HepG2 (cell line): ENCODE results near the gene MAT2A. TPM values are rescaled to one million over a fixed set of nuclear protein-coding genes. Genes with fewer than 3 reads are reported as not detected.

Experiments used
- DZIP1 ChIP-seq: sonication (generic); formaldehyde crosslinking; IDR thresholded peaks from 2 replicates; pipeline ENCODE4 v1.5.0; 2020; ENCODE audit warnings: mild to moderate bottlenecking, missing genetic modification reagents
- GABPA ChIP-seq, 2 experiments: IDR thresholded peaks; 2 replicates each; pipeline ENCODE4 v1.6.1; 2011 to 2016; ENCODE audit warnings: low read depth in 2 of 2, low read length in 1 of 2, missing biosample characterization in 1 of 2, missing genetic modification characterization in 1 of 2
- KMT2A ChIP-seq: sonication (generic); formaldehyde crosslinking; IDR thresholded peaks from 2 replicates; pipeline ENCODE4 v1.4.0; 2020; ENCODE audit warnings: missing genetic modification reagents
- MXD3 ChIP-seq: IDR thresholded peaks from 2 replicates; pipeline ENCODE4 v1.6.1; 2016; ENCODE audit warnings: mild to moderate bottlenecking, missing biosample characterization, missing genetic modification reagents
- NAIF1 ChIP-seq: sonication (generic); formaldehyde crosslinking; IDR thresholded peaks from 2 replicates; pipeline ENCODE4 v1.5.0; 2020; ENCODE audit warnings: mild to moderate bottlenecking, missing genetic modification reagents, borderline replicate concordance
- NR3C1 ChIP-seq: sonication (generic); formaldehyde crosslinking; IDR thresholded peaks from 2 replicates; pipeline ENCODE4 v1.4.0; 2020; ENCODE audit warnings: missing genetic modification reagents
- PLSCR1 ChIP-seq: sonication (generic); formaldehyde crosslinking; IDR thresholded peaks from 2 replicates; pipeline ENCODE4 v1.5.0; 2020; ENCODE audit warnings: missing genetic modification reagents, mild to moderate bottlenecking, borderline replicate concordance
- PRDM15 ChIP-seq: sonication (generic); formaldehyde crosslinking; IDR thresholded peaks from 2 replicates; pipeline ENCODE4 v1.4.0; 2020; ENCODE audit warnings: missing genetic modification reagents
- SMAD9 ChIP-seq: sonication (generic); formaldehyde crosslinking; IDR thresholded peaks from 2 replicates; pipeline ENCODE4 v1.5.1; 2020; ENCODE audit warnings: mild to moderate bottlenecking, missing genetic modification reagents
- ZBTB33 ChIP-seq: sonication (generic); formaldehyde crosslinking; IDR thresholded peaks from 2 replicates; pipeline ENCODE4 v1.4.0; 2020; ENCODE audit warnings: missing genetic modification reagents
- ZNF441 ChIP-seq: sonication (generic); formaldehyde crosslinking; IDR thresholded peaks from 2 replicates; pipeline ENCODE4 v1.7.0; 2021; ENCODE audit warnings: missing genetic modification reagents, borderline replicate concordance
- ZNF589 ChIP-seq: sonication (generic); formaldehyde crosslinking; conservative IDR thresholded peaks from 2 replicates; pipeline ENCODE4 v1.8.0; 2022; ENCODE audit warnings: mild to moderate bottlenecking, moderate library complexity, missing genetic modification reagents
- ZNF710 ChIP-seq: sonication (generic); formaldehyde crosslinking; IDR thresholded peaks from 2 replicates; pipeline ENCODE4 v1.5.0; 2020; ENCODE audit warnings: mild to moderate bottlenecking, missing genetic modification reagents, borderline replicate concordance
- ZNF816 ChIP-seq: sonication (generic); formaldehyde crosslinking; IDR thresholded peaks from 2 replicates; pipeline ENCODE4 v1.8.0; 2022; ENCODE audit warnings: missing genetic modification reagents, mild to moderate bottlenecking, borderline replicate concordance
- ZNF839 ChIP-seq: sonication (generic); formaldehyde crosslinking; IDR thresholded peaks from 2 replicates; pipeline ENCODE4 v1.4.0; 2020; ENCODE audit warnings: missing genetic modification reagents, mild to moderate bottlenecking, borderline replicate concordance
- polyA plus RNA-seq, 8 experiments: library from polyadenylated mRNA; depleted of rRNA in 3 of 8; stranded (reverse) in 7 of 8; unstranded in 1 of 8; fragments of >200 nt; fragmentation: Illumina TruSeq in 4 of 8; extraction: Trizol in 4 of 8; gene quantifications; 2 replicates each; pipeline versions ENCODE4 v1.2.1 to v1.2.3, GENCODE V29; 2011 to 2016; ENCODE audit warnings: low read depth in 4 of 8, missing spikeins in 1 of 8, mixed read lengths in 1 of 8; ENCODE audit not compliant: insufficient read depth in 1 of 8
- total RNA-seq, 5 experiments: library from RNA; depleted of rRNA; stranded (reverse); fragments of >200 nt; fragmentation: Illumina TruSeq; extraction: Trizol; gene quantifications; 2 replicates each; pipeline ENCODE4 v1.2.3, GENCODE V29; 2016; ENCODE audit warnings: low read depth in 1 of 5

Gene MAT2A
- total and polyA plus RNA-seq, 2 of the 13 experiments (the other 11 are each of a cell fraction or from before 2014, with no cell fraction given), result 155 to 331 TPM

- TF ChIP-seq ZNF710, result peak; percentile 86; the same call in 1 of the 2 replicates
- no peak for TF ChIP-seq KMT2A
- TF ChIP-seq ZNF589 (CRISPR knock-in tag), result peak; percentile 97
- TF ChIP-seq ZNF816 (CRISPR knock-in tag), result peak; percentile 93; the same call in 1 of the 2 replicates
- peak; percentile 95 for TF ChIP-seq MXD3 (CRISPR knock-in tag)
- TF ChIP-seq SMAD9, result no peak; the same call in 1 of the 2 replicates
- peak; percentile 88 for TF ChIP-seq NAIF1 (CRISPR knock-in tag)
- TF ChIP-seq NR3C1, result no peak; the same call in 1 of the 2 replicates
- TF ChIP-seq PLSCR1, result peak; percentile 81; the same call in 1 of the 2 replicates
- TF ChIP-seq ZBTB33 (CRISPR knock-in tag), result no peak
- no peak for TF ChIP-seq ZNF441
- no peak for TF ChIP-seq GABPA (IDR thresholded peaks at IDR 0.05; ENCODE audit: low read depth, low read length)
- no peak for TF ChIP-seq GABPA (CRISPR knock-in tag; IDR thresholded peaks at IDR 0.05; ENCODE audit: low read depth)
- peak; percentile 49; the same call in 1 of the 2 replicates for TF ChIP-seq PRDM15 (CRISPR knock-in tag)
- peak; percentile 83 for TF ChIP-seq DZIP1 (CRISPR knock-in tag)
- no peak for TF ChIP-seq ZNF839
Measured at GRCh38 chr2:85539361-85540132, 579 bp downstream of the MAT2A start (continued).
